T47D (cell line): ENCODE data around the gene ZBTB49.
A peak's percentile ranks its signal among the peaks of the same experiment; 100 is the strongest.

Source experiments
- DNase-seq, 2 experiments: peaks; one replicate each; pipeline versions ENCODE4 v3.0.0 to v3.0.0-alpha.2; 2011 to 2012; ENCODE audit warnings: low read depth in 1 of 2, low spot score in 1 of 2
- JUND ChIP-seq: IDR thresholded peaks from 2 replicates; pipeline ENCODE4 v1.6.1; 2012; ENCODE audit warnings: low read depth
- in situ Hi-C: cut with HindIII; loops from 2 replicates; pipeline ENCODE4 v1.10.0; 2016; ENCODE audit warnings: low sequenced_read_pairs, low pct_unique_long_range_greater_than_20kb

The ZBTB49 gene

GRCh38 chr4:4356106-4357041 lies 66.3 kb downstream of the ZBTB49 start:
- in situ Hi-C loops: no loop called here
- no peak for DNase-seq
- TF ChIP-seq JUND: no peak

GRCh38 chr4:4358093-4358854 lies 68.2 kb downstream of the ZBTB49 start:
- in situ Hi-C loops: no loop called here
- no peak for DNase-seq
- TF ChIP-seq JUND: no peak

- in situ Hi-C loops: no loop called here
- DNase-seq: no peak
- TF ChIP-seq JUND: no peak
Observed at GRCh38 chr4:4361883-4362282, 71.8 kb downstream of the ZBTB49 start.

- no peak for DNase-seq
- in situ Hi-C loops: no loop called here
- no peak for TF ChIP-seq JUND
Observed at GRCh38 chr4:4362991-4363697, 73.1 kb downstream of the ZBTB49 start.

GRCh38 chr4:4364061-4364460 lies 74.0 kb downstream of the ZBTB49 start:
- in situ Hi-C loops: no loop called here
- DNase-seq: no peak
- no peak for TF ChIP-seq JUND

GRCh38 chr4:4364486-4365208 lies 74.6 kb downstream of the ZBTB49 start:
- in situ Hi-C loops: no loop called here
- DNase-seq: peak in 1 of 2 experiments; percentile 51
- TF ChIP-seq JUND: no peak

- DNase-seq: no peak
- in situ Hi-C loops: no loop called here
- no peak for TF ChIP-seq JUND
Observed at GRCh38 chr4:4368809-4369580, 78.9 kb downstream of the ZBTB49 start.
